ENCODE data around the gene PCBP3.

The PCBP3 gene

GRCh38 chr21:45764792-45765191, 121.3 kb downstream of the PCBP3 start:
- DNase-seq: no peak

DNA sequence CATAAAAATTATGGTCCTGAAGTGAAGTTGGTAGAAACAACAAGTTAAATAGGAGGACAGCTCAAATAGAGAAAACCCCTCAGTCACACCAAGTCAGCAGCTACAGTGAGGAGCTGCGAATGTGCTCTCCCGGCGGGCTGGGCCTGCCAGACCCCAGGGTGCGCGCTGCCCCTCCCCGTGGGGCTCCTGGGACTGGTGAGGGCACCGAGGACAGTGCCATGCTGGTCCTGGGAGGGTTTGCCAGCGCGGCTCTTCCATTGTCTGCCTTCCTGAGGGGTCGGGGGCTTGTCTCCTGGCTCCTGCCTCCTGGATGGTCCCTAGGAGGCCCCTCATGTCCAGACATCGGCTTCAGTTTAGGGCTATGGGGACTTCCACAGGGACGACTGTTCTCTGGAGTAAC, 121.8 kb downstream of the PCBP3 start:
- DNase-seq: no peak

- DNase-seq: no peak
These were observed 122.5 kb downstream of the PCBP3 start for GRCh38 chr21:45766055-45766454.

DNA sequence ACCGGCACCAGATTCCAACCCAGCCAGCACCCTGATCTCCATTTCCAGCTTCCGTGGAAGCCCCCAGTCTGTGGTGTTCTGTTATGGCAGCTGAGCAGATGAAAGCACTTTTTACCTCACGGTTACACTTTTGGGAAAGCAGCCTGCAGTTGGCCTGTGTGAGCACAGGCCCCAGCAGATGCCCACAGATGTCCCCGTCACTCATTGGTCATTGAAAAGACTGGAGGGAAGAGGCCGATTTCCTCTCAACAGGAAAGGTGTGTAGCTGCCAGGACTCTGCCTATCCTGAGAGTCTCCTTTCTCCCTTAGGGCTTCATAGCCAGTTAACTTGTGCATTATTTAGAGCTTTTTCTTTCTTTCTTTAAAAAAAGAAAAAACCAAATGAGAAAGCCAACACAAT, 123.0 kb downstream of the PCBP3 start:
- DNase-seq: no peak

- DNase-seq: no peak
These were observed 123.8 kb downstream of the PCBP3 start for GRCh38 chr21:45767071-45768006.

GRCh38 chr21:45768011-45768739, 124.7 kb downstream of the PCBP3 start:
- DNase-seq: peak; percentile 79

- DNase-seq: peak; percentile 40
These were observed 125.2 kb downstream of the PCBP3 start for GRCh38 chr21:45768740-45769048.

DNA sequence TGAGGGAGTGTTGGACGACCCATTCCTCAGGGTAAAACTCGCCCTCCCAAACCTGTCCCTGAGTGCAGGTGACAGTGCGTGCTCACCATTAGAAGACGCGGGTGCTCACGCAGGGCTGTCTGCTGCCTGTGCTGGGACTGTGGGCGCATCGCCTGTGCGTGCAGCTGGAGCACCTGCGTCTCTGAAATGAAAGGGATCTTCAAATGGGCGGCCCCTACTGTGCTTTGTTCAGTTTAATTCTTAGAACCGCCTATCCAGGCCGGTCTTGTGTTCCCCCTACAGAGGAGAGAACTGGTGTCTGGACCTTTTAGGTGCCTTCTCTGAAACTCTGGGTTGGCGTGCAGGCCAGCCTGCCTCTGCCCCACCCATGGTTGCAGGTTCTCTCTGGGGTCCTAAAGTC, 125.8 kb downstream of the PCBP3 start:
- DNase-seq: no peak

DNA sequence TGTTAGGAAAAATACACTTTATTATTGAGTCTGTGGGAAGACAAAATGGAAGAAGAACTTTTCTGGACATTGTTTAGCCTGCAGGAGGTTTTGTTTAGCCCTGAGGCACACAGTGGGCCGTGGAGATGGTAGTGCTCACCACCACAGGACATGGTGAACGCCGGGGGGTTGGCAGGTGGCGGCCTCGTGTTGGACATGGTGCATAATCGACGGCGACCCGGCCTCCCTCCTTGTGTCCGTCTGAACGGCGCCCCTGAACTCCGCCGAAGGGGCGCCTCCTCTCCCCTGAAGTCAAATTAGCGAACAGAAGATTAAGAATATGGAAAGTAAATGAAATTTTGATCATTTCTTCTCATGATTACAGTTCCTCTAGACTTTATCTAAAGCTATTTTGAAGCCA, 126.4 kb downstream of the PCBP3 start:
- DNase-seq: no peak

DNA sequence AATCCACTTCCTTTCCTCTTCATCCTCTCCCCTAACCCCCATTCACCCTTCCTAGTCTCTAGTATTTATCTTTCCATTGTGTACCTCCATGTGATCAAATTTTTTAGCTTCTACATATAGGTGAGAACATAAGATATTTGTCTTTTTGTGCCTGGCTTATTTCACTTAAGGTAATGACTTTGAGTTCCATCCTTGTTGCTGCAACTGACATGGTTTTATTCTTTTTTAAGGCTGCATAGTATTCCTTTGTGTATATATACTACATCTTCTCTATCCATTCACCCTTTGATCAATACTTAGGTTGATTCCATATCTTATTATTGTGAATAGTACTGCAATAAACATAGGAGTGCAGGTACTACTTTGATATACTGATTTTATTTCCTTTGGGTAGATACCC, 128.7 kb downstream of the PCBP3 start:
- no peak for DNase-seq

DNA sequence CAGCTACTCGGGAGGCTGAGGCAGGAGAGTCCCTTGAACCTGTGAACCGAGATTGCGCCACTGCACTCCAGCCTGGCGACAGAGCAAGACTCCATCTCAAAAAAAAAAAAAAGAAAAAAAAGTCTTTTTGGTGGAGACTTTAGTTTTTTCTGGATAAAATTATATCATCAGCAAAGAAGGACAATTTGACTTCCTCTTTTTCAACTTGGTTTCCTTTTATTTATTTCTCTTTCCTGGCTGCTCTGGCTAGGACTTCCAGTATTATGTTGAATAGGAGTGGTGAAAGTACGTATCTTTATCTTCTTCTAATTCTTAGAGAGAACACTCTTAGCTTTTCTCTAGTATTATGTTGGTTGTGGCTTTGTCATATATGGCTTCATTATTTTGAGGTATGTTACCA, 130.8 kb downstream of the PCBP3 start:
- no peak for DNase-seq

DNA sequence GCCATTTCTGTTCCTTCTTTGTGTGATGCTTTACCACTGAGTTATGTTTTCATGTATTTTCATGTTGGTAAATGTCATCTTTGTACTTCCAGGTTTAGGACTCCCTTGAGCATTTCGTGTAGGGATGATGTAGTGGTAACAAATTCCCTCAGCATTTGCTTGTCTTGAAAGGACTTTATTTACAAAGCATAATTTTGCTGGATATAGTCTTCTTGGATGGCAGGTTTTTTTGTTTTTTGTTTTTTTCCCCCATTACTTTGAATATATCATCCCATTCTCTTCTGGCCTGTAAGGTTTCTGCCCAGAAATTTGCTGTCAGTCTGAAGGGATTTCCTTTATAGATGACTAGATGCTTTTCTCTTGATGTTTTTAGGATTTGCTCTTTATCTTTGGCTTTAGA, 133.4 kb downstream of the PCBP3 start:
- DNase-seq: no peak

DNA sequence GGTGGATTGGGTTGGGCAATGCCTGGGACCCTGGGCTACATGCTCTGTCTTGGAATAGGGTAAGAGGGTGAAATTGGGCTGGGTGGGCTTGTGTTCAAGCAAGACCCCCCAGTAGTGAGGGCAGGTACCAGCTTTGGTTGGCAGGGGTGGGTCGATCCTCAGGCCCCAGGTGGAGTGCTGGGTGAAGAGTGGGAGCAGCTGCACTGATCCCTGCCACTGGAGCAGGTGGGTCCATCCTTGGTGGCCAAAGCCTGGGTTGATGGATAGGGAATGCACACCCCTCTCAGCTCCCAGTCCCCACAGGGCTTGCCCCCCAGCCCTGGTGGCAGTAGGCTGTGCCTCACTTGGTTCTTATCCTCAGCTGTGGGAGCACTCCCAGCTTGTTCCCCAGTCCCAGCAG, 135.2 kb downstream of the PCBP3 start:
- DNase-seq: no peak

DNA sequence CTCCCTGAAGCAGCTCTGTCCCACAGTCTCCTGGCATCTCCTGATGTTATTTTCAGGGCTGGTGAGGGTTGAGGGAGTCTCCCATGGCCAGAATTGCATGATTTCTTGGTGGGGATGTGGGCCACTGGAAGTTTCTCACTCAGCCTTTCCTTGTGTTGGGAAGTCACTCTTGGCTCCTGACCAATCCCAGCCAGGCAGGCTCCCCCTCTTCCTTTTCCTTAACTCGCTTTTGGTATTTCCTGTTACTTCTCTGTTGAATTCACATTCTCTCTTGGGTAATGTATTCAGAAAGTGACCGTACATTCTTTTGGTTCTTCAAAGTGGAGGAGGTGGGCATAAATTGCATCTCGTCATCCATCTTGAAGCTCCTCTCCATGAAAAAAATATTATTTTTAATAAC, 135.7 kb downstream of the PCBP3 start:
- no peak for DNase-seq

DNA sequence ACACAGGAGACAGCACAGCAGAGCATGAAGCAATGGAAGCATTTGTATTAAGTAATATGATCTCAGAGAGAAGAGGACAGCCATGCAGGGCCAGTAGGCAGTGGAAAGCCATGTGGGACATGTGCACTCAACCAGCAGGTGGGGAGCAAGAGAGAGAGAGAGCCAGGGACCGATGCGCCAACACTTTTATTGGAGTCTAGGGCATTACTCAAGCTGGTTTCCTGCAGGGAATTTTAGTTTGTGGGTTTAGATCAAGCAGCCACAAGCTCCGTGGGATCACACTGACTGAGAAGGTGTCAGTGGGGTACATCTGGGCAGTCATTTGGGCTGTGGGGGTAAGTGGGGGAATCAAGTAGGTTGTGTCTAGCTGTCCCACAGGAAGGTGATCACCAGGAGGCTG, 137.1 kb downstream of the PCBP3 start:
- no peak for DNase-seq

GRCh38 chr21:45781741-45782140, 138.2 kb downstream of the PCBP3 start:
- DNase-seq: no peak

- no peak for DNase-seq
These were observed 143.1 kb downstream of the PCBP3 start for GRCh38 chr21:45786660-45787059.

- no peak for DNase-seq
These were observed 143.8 kb downstream of the PCBP3 start for GRCh38 chr21:45787371-45787770.

GRCh38 chr21:45788198-45788597, 144.7 kb downstream of the PCBP3 start:
- no peak for DNase-seq

GRCh38 chr21:45788637-45789506, 145.3 kb downstream of the PCBP3 start:
- DNase-seq: no peak

GRCh38 chr21:45790427-45790826, 146.9 kb downstream of the PCBP3 start:
- no peak for DNase-seq

- no peak for DNase-seq
These were observed 148.3 kb downstream of the PCBP3 start for GRCh38 chr21:45791562-45792418.
